NCI-H2227 treated with DMSO at 0.1 percent for 48 hours (cell line): ENCODE data around the gene CARD9.
"Not testable (repeated sequence)": the region's sequence is repeated elsewhere in the genome, so short reads cannot be mapped to it uniquely, and the experiment has no call there.

ENCODE experiments used
- DNase-seq: peaks from one replicate; lab custom pipeline; 2025; lab: John Stamatoyannopoulos, UW

CARD9 gene

GRCh38 chr9:136322756-136323330, 50.6 kb downstream of the CARD9 start:
- no peak for DNase-seq

- no peak for DNase-seq
These were observed 51.9 kb downstream of the CARD9 start for GRCh38 chr9:136321561-136321960.

DNA sequence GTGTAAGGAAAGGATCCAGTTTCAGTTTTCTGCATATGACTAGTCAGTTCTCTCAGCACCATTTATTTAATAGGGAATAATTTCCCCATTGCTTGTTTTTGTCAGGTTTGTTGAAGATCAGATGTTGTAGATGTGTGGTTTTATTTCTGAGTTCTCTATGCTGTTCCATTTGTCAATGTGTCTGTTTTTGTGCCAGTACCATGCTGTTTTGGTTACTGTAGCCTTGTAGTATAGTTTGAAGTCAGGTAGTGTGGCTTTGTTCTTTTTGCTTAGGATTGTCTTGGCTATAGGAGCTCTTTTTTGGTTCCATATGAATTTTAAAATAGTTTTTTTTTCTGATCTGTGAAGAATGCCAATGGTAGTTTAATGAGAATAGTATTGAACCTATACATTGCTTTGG, 52.5 kb downstream of the CARD9 start:
- not testable (repeated sequence) for DNase-seq

- not testable (repeated sequence) for DNase-seq
These were observed 53.5 kb downstream of the CARD9 start for GRCh38 chr9:136319955-136320354.

- not testable (repeated sequence) for DNase-seq
These were observed 54.2 kb downstream of the CARD9 start for GRCh38 chr9:136319244-136319643.

DNA sequence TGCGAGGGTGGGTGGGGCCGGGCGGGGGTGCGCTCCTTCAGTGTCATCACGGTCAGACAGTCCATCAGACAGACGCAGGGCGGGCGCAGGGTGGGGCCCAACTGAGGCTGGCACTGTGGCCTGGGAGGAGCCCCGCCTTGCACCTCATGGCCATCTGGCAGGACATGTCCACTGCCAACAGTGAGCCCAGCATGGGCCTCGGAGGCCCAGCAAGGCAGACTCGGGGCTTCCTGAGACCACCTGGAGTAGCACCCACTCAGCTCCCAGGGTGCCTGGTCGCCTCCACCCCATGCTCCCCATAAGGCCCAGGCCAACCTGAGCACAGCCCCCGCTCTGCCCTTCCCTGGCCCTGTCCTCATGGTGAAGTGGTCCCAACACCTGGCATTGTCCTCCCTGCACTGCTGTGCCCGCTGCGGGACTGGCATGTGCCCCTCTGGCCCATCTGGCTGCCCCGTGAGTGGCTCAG, 54.7 kb downstream of the CARD9 start:
- no peak for DNase-seq

- no peak for DNase-seq
These were observed 55.2 kb downstream of the CARD9 start for GRCh38 chr9:136318111-136318775.

DNA sequence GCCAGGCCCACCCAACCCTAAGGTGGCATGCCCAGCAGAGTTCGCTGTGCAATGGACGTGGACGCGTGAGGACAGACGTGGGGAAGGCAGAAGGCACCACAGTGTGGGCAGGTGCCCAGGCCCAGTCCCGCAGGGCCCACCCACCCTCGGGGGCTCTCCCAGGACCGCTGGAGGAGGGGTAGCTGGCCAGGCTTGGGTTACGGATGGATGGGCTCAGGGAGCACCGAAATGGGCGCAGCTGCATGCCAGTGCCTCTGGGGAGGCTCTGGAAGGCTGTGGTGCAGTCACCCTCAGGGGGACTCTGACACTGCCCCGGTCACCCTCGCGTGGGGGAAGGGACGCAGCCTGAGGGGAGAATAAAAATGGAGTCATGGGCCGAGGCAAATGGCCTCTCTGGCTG, 55.8 kb downstream of the CARD9 start:
- no peak for DNase-seq

GRCh38 chr9:136316896-136317676, 56.4 kb downstream of the CARD9 start:
- no peak for DNase-seq

DNA sequence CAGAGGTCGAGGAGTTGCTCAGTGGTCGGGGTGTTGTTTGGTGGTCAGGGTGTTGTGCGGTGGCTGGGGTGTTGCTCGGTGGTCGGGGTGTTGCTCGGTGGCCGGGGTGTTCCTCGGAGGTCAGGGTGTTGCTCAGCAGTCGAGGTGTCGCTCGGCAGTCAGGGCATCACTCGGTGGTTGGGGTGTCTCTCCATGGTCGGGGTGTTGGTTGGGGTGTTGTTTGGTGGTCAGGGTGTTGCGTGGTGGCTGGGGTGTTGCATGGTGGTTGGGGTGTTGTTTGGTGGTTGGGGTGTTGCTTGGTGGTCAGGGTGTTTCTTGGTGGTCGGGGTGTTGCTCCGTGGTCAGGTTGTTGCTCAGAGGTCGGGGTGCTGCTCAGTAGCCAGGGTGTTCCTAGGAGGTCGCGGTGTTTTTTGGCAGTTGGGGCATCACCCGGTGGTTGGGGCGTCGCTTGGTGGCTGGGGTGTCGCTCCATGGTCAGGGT, 57.2 kb downstream of the CARD9 start:
- DNase-seq: no peak

- DNase-seq: no peak
These were observed 58.5 kb downstream of the CARD9 start for GRCh38 chr9:136314944-136315343.

GRCh38 chr9:136314056-136314416, 59.4 kb downstream of the CARD9 start:
- DNase-seq: no peak
